Uterus (tissue), 2 donors: ENCODE results near the gene ATP8B1.

Experiments
- CTCF ChIP-seq, 4 experiments: fragments of 200-600 bp in 2 of 4; fragments of 450-650 bp in 2 of 4; sonication (generic) in 2 of 4; IDR thresholded peaks; one replicate each; pipeline ENCODE4 v1.5.1; 2016 to 2019; ENCODE audit warnings: antibody characterized with exemption in 4 of 4, mild to moderate bottlenecking in 2 of 4, moderate library complexity in 1 of 4
- POLR2A ChIP-seq, 2 donors: fragments of 450-650 bp; IDR thresholded peaks; one replicate each; pipeline ENCODE4 v1.6.1; 2016; ENCODE audit warnings: antibody characterized with exemption in 2 of 2, mild to moderate bottlenecking in 1 of 2, moderate library complexity in 1 of 2

GRCh38 chr18:57789090-57789489 lies 14.0 kb downstream of the ATP8B1 start:
- no peak for TF ChIP-seq CTCF (IDR thresholded peaks at IDR 0.05)
- no peak for TF ChIP-seq POLR2A (IDR thresholded peaks at IDR 0.05)
